ENCODE results near the gene AKR1B1.
"Not testable (repeated sequence)": the region's sequence is repeated elsewhere in the genome, so short reads cannot be mapped to it uniquely, and the experiment has no call there.

Gene AKR1B1

GRCh38 chr7:134458806-134459698 lies at the start of gene AKR1B1:
Gene AKR1B1, minus strand, starts transcription at chr7:134459100. Its CDS starts 38 bp downstream, at chr7:134459062.
- H3K4me3 ChIP-seq (ENCODE audit: low read length in 2 of 2) = peak within 1 kb of the TSS; percentile 62 to 80
- H3K27ac ChIP-seq (ENCODE audit: low read depth in 2 of 2, low read length in 2 of 2) = peak within 1 kb of the TSS; percentile 75 to 77
- H3K36me3 ChIP-seq (ENCODE audit: control insufficient read depth in 2 of 2, insufficient read depth in 2 of 2, low read length in 2 of 2) = no peaks in the 10 kb centered on the region
- H3K9me3 ChIP-seq (ENCODE audit: control insufficient read depth in 2 of 2, low read length in 2 of 2) = no peaks in the 10 kb centered on the region
- H3K27me3 ChIP-seq (ENCODE audit: control insufficient read depth in 2 of 2, insufficient read depth in 2 of 2, low read length in 2 of 2) = no peaks in the 10 kb centered on the region
- H3K4me1 ChIP-seq (ENCODE audit: control insufficient read depth in 2 of 2, insufficient read depth in 2 of 2, low read length in 2 of 2) = peaks cover 1 to 3% of the 10 kb centered on the region in 2 donors
- peak within 1 kb of the TSS; percentile 60 to 78 for H3K9ac ChIP-seq (ENCODE audit: low read depth in 1 of 2, low read length in 2 of 2)

GRCh38 chr7:134505856-134506255 lies 47.0 kb upstream of the AKR1B1 start:
- H3K4me1 ChIP-seq (ENCODE audit: control insufficient read depth in 2 of 2, insufficient read depth in 2 of 2, low read length in 2 of 2) = no peaks in the 10 kb centered on the region
- H3K27ac ChIP-seq (ENCODE audit: low read depth in 2 of 2, low read length in 2 of 2) = no peak overlapping the region
- no peaks in the 10 kb centered on the region for H3K27me3 ChIP-seq (ENCODE audit: control insufficient read depth in 2 of 2, insufficient read depth in 2 of 2, low read length in 2 of 2)
- H3K9ac ChIP-seq (ENCODE audit: low read depth in 1 of 2, low read length in 2 of 2) = no peak overlapping the region
- no peaks in the 10 kb centered on the region for H3K36me3 ChIP-seq (ENCODE audit: control insufficient read depth in 2 of 2, insufficient read depth in 2 of 2, low read length in 2 of 2)
- H3K9me3 ChIP-seq (ENCODE audit: control insufficient read depth in 2 of 2, low read length in 2 of 2) = no peaks in the 10 kb centered on the region
- H3K4me3 ChIP-seq (ENCODE audit: low read length in 2 of 2) = no peak overlapping the region

DNA sequence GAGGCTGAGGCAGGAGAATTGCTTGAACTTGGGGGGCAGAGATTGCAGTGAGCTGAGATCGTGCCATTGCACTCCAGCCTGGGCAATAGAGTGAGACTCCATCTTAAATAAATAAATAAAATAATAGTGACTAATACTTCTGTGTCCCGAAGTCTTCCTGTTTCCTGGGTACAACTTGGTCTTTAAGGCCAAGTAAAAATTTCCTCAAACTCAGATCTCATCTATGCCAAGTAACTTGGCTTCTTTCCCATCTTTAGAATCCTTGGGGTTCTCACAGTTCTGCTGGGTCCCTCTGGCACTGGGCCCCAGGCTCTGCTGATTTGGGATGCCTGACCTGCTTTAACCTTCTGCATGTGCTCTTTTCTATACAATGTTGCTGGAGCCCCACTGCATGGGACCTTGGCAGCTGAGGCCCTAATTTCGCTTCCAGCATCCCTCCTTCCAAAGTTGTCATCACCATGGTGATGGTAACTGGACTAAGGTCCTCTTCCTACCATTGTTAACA lies 45.8 kb upstream of the AKR1B1 start:
- Histone ChIP-seq H3K9me3 (ENCODE audit: control insufficient read depth in 2 of 2, low read length in 2 of 2) (no peaks in the 10 kb centered on the region), H3K9ac (ENCODE audit: low read depth in 1 of 2, low read length in 2 of 2) (no peak overlapping the region), H3K27ac (ENCODE audit: low read depth in 2 of 2, low read length in 2 of 2) (no peak overlapping the region), H3K4me3 (ENCODE audit: low read length in 2 of 2) (no peak overlapping the region), H3K36me3 (ENCODE audit: control insufficient read depth in 2 of 2, insufficient read depth in 2 of 2, low read length in 2 of 2) (no peaks in the 10 kb centered on the region), H3K4me1 (ENCODE audit: control insufficient read depth in 2 of 2, insufficient read depth in 2 of 2, low read length in 2 of 2) (no peaks in the 10 kb centered on the region), H3K27me3 (ENCODE audit: control insufficient read depth in 2 of 2, insufficient read depth in 2 of 2, low read length in 2 of 2) (no peaks in the 10 kb centered on the region)

DNA sequence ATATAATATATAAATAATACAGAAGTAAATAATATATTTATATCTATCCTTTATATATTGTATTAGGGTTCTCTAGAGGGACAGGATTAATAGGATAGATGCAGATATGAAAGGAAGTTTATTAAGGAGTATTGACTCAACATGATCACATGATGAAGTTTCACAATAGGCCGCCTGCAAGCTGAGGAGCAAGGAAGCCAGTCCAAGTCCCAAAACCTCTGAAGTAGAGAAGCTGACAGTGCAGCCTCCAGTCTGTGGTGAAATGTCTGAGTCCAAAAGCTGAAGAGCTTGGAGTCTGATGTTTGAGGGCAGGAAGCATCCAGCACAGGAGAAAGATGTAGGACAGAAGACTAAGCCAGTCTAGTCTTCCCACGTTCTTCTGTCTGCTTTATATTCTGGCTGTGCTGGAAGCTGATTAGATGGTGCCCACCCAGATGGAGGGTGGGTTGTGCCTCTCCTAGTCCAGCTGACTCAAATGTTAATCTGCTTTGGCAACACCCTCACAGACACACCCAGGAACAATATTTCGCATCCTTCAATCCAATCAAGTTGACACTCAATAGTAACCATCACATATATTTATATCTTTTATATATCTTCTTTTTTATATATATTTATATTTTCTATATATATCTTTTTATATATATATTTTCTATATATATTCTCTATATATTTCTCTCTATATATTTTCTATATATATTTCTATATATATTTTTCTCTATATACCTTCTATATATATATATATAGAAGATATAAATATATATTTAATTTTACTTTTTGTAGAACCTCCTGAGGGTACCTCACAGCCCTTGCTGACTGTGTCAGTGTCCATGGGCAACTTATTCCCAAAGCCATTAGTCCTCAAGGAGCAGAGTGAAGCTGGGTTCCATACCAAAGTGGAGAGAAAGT lies 43.8 kb upstream of the AKR1B1 start:
- H3K4me1 ChIP-seq (ENCODE audit: control insufficient read depth in 2 of 2, insufficient read depth in 2 of 2, low read length in 2 of 2) = no peaks in the 10 kb centered on the region
- H3K27me3 ChIP-seq (ENCODE audit: control insufficient read depth in 2 of 2, insufficient read depth in 2 of 2, low read length in 2 of 2) = no peaks in the 10 kb centered on the region
- no peak overlapping the region for H3K27ac ChIP-seq (ENCODE audit: low read depth in 2 of 2, low read length in 2 of 2)
- H3K9me3 ChIP-seq (ENCODE audit: control insufficient read depth in 2 of 2, low read length in 2 of 2) = no peaks in the 10 kb centered on the region
- no peak overlapping the region for H3K9ac ChIP-seq (ENCODE audit: low read depth in 1 of 2, low read length in 2 of 2)
- H3K4me3 ChIP-seq (ENCODE audit: low read length in 2 of 2) = no peak overlapping the region
- no peaks in the 10 kb centered on the region for H3K36me3 ChIP-seq (ENCODE audit: control insufficient read depth in 2 of 2, insufficient read depth in 2 of 2, low read length in 2 of 2)

DNA sequence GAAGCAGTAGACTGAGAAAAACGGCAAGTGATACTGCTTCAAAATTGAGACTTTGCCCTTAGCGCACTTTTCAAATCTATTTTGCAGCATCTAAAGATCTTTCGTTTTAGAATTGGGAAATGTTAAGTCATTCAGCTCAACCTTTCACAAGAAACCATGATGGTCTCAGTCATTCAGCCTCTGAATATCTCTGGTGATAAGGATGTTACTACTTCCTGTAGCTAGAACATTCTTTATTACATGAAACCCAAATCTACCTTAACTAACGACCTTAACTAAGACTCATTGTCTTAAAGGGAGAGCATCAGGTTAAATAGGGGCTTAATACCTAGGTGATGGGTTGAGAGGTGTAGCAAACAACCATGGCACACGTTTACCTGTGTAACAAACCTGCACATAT lies 42.1 kb upstream of the AKR1B1 start:
- H3K9ac ChIP-seq (ENCODE audit: low read depth in 1 of 2, low read length in 2 of 2) = no peak overlapping the region
- H3K9me3 ChIP-seq (ENCODE audit: control insufficient read depth in 2 of 2, low read length in 2 of 2) = no peaks in the 10 kb centered on the region
- H3K36me3 ChIP-seq (ENCODE audit: control insufficient read depth in 2 of 2, insufficient read depth in 2 of 2, low read length in 2 of 2) = no peaks in the 10 kb centered on the region
- no peak overlapping the region for H3K4me3 ChIP-seq (ENCODE audit: low read length in 2 of 2)
- no peaks in the 10 kb centered on the region for H3K27me3 ChIP-seq (ENCODE audit: control insufficient read depth in 2 of 2, insufficient read depth in 2 of 2, low read length in 2 of 2)
- H3K4me1 ChIP-seq (ENCODE audit: control insufficient read depth in 2 of 2, insufficient read depth in 2 of 2, low read length in 2 of 2) = no peaks in the 10 kb centered on the region
- H3K27ac ChIP-seq (ENCODE audit: low read depth in 2 of 2, low read length in 2 of 2) = no peak overlapping the region

- Histone ChIP-seq H3K36me3 (ENCODE audit: control insufficient read depth in 2 of 2, insufficient read depth in 2 of 2, low read length in 2 of 2) (no peaks in the 10 kb centered on the region), H3K27ac (ENCODE audit: low read depth in 2 of 2, low read length in 2 of 2) (no peak overlapping the region), H3K4me1 (ENCODE audit: control insufficient read depth in 2 of 2, insufficient read depth in 2 of 2, low read length in 2 of 2) (no peaks in the 10 kb centered on the region), H3K9me3 (ENCODE audit: control insufficient read depth in 2 of 2, low read length in 2 of 2) (no peaks in the 10 kb centered on the region), H3K27me3 (ENCODE audit: control insufficient read depth in 2 of 2, insufficient read depth in 2 of 2, low read length in 2 of 2) (no peaks in the 10 kb centered on the region), H3K4me3 (ENCODE audit: low read length in 2 of 2) (no peak overlapping the region), H3K9ac (ENCODE audit: low read depth in 1 of 2, low read length in 2 of 2) (no peak overlapping the region)
These were observed 41.5 kb upstream of the AKR1B1 start for GRCh38 chr7:134500406-134500805.

GRCh38 chr7:134495546-134495945 lies 36.6 kb upstream of the AKR1B1 start:
- Histone ChIP-seq H3K9ac (ENCODE audit: low read depth in 1 of 2, low read length in 2 of 2) (no peak overlapping the region), H3K4me1 (ENCODE audit: control insufficient read depth in 2 of 2, insufficient read depth in 2 of 2, low read length in 2 of 2) (no peaks in the 10 kb centered on the region), H3K9me3 (ENCODE audit: control insufficient read depth in 2 of 2, low read length in 2 of 2) (no peaks in the 10 kb centered on the region), H3K27me3 (ENCODE audit: control insufficient read depth in 2 of 2, insufficient read depth in 2 of 2, low read length in 2 of 2) (no peaks in the 10 kb centered on the region), H3K27ac (ENCODE audit: low read depth in 2 of 2, low read length in 2 of 2) (no peak overlapping the region), H3K36me3 (ENCODE audit: control insufficient read depth in 2 of 2, insufficient read depth in 2 of 2, low read length in 2 of 2) (no peaks in the 10 kb centered on the region), H3K4me3 (ENCODE audit: low read length in 2 of 2) (no peak overlapping the region)

DNA sequence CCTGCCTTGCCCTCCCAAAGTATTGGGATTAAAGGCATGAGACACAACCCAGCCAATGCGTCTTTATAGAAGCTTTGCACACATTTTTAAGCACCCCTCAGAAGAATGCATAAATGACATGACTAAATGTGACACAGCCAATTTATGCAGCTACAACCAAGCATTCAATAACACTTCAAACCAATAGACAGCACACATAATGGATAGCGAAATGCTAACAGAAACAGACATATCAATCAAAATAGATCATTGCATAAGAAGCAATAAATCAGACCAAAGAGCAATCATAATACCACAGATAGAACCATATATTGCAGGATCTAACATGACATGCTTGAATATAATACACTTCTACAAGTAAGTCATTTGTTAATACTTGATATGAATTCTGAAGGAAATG lies 34.2 kb upstream of the AKR1B1 start:
- no peak overlapping the region for H3K4me3 ChIP-seq (ENCODE audit: low read length in 2 of 2)
- H3K9ac ChIP-seq (ENCODE audit: low read depth in 1 of 2, low read length in 2 of 2) = no peak overlapping the region
- no peaks in the 10 kb centered on the region for H3K36me3 ChIP-seq (ENCODE audit: control insufficient read depth in 2 of 2, insufficient read depth in 2 of 2, low read length in 2 of 2)

DNA sequence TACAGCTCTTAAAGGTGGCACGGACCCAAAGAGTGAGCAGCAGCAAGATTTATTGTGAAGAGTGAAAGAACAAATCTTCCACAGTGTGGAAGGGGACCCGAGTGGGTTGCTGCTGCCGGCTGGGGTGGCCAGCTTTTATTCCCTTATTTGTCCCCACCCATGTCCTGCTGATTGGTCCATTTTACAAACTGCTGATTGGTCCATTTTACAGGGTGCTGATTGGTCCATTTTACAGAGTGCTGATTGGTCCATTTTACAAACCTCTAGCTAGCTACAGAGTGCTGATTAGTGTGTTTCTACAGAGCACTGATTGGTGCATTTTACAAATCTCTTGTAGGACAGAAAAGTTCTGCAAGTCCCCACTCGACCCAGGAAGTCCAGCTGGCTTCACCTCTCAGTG lies 28.8 kb upstream of the AKR1B1 start:
- not testable (repeated sequence) for H3K27me3 ChIP-seq (ENCODE audit: control insufficient read depth in 2 of 2, insufficient read depth in 2 of 2, low read length in 2 of 2); H3K9ac ChIP-seq (ENCODE audit: low read depth in 1 of 2, low read length in 2 of 2); H3K9me3 ChIP-seq (ENCODE audit: control insufficient read depth in 2 of 2, low read length in 2 of 2); H3K4me3 ChIP-seq (ENCODE audit: low read length in 2 of 2); H3K27ac ChIP-seq (ENCODE audit: low read depth in 2 of 2, low read length in 2 of 2); H3K4me1 ChIP-seq (ENCODE audit: control insufficient read depth in 2 of 2, insufficient read depth in 2 of 2, low read length in 2 of 2); H3K36me3 ChIP-seq (ENCODE audit: control insufficient read depth in 2 of 2, insufficient read depth in 2 of 2, low read length in 2 of 2)

More for the DNA sequence above, 34.2 kb upstream of the AKR1B1 start:
- Histone ChIP-seq H3K9me3 (ENCODE audit: control insufficient read depth in 2 of 2, low read length in 2 of 2) (no peaks in the 10 kb centered on the region), H3K27ac (ENCODE audit: low read depth in 2 of 2, low read length in 2 of 2) (no peak overlapping the region), H3K4me1 (ENCODE audit: control insufficient read depth in 2 of 2, insufficient read depth in 2 of 2, low read length in 2 of 2) (no peaks in the 10 kb centered on the region), H3K27me3 (ENCODE audit: control insufficient read depth in 2 of 2, insufficient read depth in 2 of 2, low read length in 2 of 2) (no peaks in the 10 kb centered on the region)

DNA sequence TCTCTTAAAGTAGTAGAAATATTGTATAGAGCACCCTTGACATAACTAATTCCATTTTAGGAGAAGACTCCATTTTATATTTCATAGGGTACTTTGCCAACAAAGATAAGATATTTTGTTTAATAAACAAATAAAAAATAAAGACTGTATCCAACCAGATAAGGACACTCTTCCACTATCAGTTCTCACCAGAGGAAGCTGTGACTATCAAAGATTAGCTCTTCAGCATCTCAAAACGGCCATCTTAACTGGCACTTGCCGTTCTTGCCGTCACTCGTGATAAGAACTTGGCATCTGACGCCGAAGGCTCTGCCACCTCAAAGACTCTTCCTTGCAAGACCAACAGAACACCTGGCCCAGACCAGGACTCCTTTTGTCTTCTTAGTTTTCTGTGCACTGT lies 26.3 kb upstream of the AKR1B1 start:
- H3K9me3 ChIP-seq (ENCODE audit: control insufficient read depth in 2 of 2, low read length in 2 of 2) = no peaks in the 10 kb centered on the region

More for the DNA sequence above, 26.3 kb upstream of the AKR1B1 start:
- H3K4me1 ChIP-seq (ENCODE audit: control insufficient read depth in 2 of 2, insufficient read depth in 2 of 2, low read length in 2 of 2) = no peaks in the 10 kb centered on the region
- no peak overlapping the region for H3K9ac ChIP-seq (ENCODE audit: low read depth in 1 of 2, low read length in 2 of 2)
- H3K27ac ChIP-seq (ENCODE audit: low read depth in 2 of 2, low read length in 2 of 2) = no peak overlapping the region
- no peaks in the 10 kb centered on the region for H3K36me3 ChIP-seq (ENCODE audit: control insufficient read depth in 2 of 2, insufficient read depth in 2 of 2, low read length in 2 of 2)
- no peak overlapping the region for H3K4me3 ChIP-seq (ENCODE audit: low read length in 2 of 2)
- H3K27me3 ChIP-seq (ENCODE audit: control insufficient read depth in 2 of 2, insufficient read depth in 2 of 2, low read length in 2 of 2) = no peaks in the 10 kb centered on the region

Data from mucosa of rectum (tissue), 2 donors.